GM23338 (cell line): ENCODE measurements around the gene FCHSD2. TPM values are rescaled to one million over a fixed set of nuclear protein-coding genes. Genes with fewer than 3 reads are reported as not detected.

Source experiments
- ATAC-seq: fragments of 200-7000 bp; cut with Tn5 transposase; 3 replicates; pipeline ENCODE4 v1.9.1; 2020
- DNase-seq: peaks from one replicate; pipeline ENCODE4 v3.0.0-alpha.2; 2015; ENCODE audit warnings: low spot score
- H2AFZ ChIP-seq: fragments of 200-600 bp; sonication (generic); 2 replicates; pipeline ENCODE4 v1.8.0; 2016; ENCODE audit warnings: antibody characterized with exemption, mild to moderate bottlenecking, moderate library complexity
- H3F3A ChIP-seq: fragments of 200-600 bp; sonication (generic); replicated peaks from 2 replicates; pipeline ENCODE4 v1.8.0; 2017; ENCODE audit warnings: antibody characterized with exemption, mixed run types, low read depth
- H3K27ac ChIP-seq: fragments of 200-600 bp; sonication (generic); 2 replicates; pipeline ENCODE4 v1.6.1; 2016; ENCODE audit warnings: low read depth
- H3K27me3 ChIP-seq: fragments of 200-600 bp; sonication (generic); 2 replicates; pipeline ENCODE4 v1.8.0; 2016; ENCODE audit warnings: mild to moderate bottlenecking, mixed run types, moderate library complexity; ENCODE audit not compliant: insufficient read depth
- H3K36me3 ChIP-seq: fragments of 200-600 bp; sonication (generic); 2 replicates; pipeline ENCODE4 v1.8.0; 2016; ENCODE audit warnings: mild to moderate bottlenecking; ENCODE audit not compliant: insufficient read depth
- H3K4me1 ChIP-seq: fragments of 200-600 bp; sonication (generic); 2 replicates; pipeline ENCODE4 v1.8.0; 2016; ENCODE audit warnings: mild to moderate bottlenecking, moderate library complexity; ENCODE audit not compliant: insufficient read depth
- H3K4me2 ChIP-seq: fragments of 200-600 bp; sonication (generic); 2 replicates; pipeline ENCODE4 v1.7.1; 2017; ENCODE audit warnings: mixed run types
- H3K4me3 ChIP-seq: fragments of 200-600 bp; sonication (generic); 2 replicates; pipeline ENCODE4 v1.6.1; 2016; ENCODE audit warnings: mixed run types
- H3K79me2 ChIP-seq: fragments of 200-600 bp; sonication (generic); replicated peaks from 2 replicates; pipeline ENCODE4 v1.8.0; 2017; ENCODE audit warnings: mild to moderate bottlenecking; ENCODE audit not compliant: insufficient read depth
- H3K9me2 ChIP-seq: fragments of 200-600 bp; sonication (generic); 2 replicates; pipeline ENCODE4 v1.8.0; 2017; ENCODE audit not compliant: insufficient read depth
- H4K20me1 ChIP-seq: fragments of 200-600 bp; sonication (generic); replicated peaks from 2 replicates; pipeline ENCODE4 v1.8.0; 2017; ENCODE audit warnings: mild to moderate bottlenecking; ENCODE audit not compliant: insufficient read depth
- H3K27ac Mint-ChIP-seq: 2 replicates; pipeline ENCODE4 v1.8.0; 2020; ENCODE audit warnings: inconsistent platforms, mild to moderate bottlenecking, moderate library complexity, mixed read lengths
- H3K27me3 Mint-ChIP-seq: 3 replicates; pipeline ENCODE4 v1.8.0; 2022; ENCODE audit warnings: low read depth, mild to moderate bottlenecking, moderate library complexity, mixed read lengths, inconsistent platforms; ENCODE audit not compliant: insufficient read depth, poor library complexity
- H3K36me3 Mint-ChIP-seq: 3 replicates; pipeline ENCODE4 v1.8.0; 2021; ENCODE audit warnings: low read depth, mild to moderate bottlenecking, inconsistent platforms, moderate library complexity, mixed read lengths
- H3K4me1 Mint-ChIP-seq: 3 replicates; pipeline ENCODE4 v1.8.0; 2020; ENCODE audit warnings: mild to moderate bottlenecking, inconsistent platforms, mixed read lengths
- H3K4me3 Mint-ChIP-seq: 3 replicates; pipeline ENCODE4 v1.8.0; 2021; ENCODE audit warnings: moderate library complexity, mild to moderate bottlenecking, inconsistent platforms, mixed read lengths
- H3K9me3 Mint-ChIP-seq: 3 replicates; pipeline ENCODE4 v1.8.0; 2020; ENCODE audit warnings: moderate library complexity, mild to moderate bottlenecking, inconsistent platforms, mixed read lengths
- CREB1 ChIP-seq: fragments of 250-450 bp; sonication (Bioruptor Pico); IDR thresholded peaks from 2 replicates; pipeline ENCODE4 v1.5.0; 2020; ENCODE audit warnings: low read depth, mild to moderate bottlenecking, moderate library complexity
- CTCF ChIP-seq, 2 experiments: fragments of 200-600 bp in 1 of 2; sonication (generic) in 1 of 2; conservative IDR thresholded peaks; 2 replicates each; pipeline versions ENCODE4 v1.5.1 to v1.6.1; 2016 to 2017; ENCODE audit warnings: antibody characterized with exemption in 2 of 2, low read depth in 2 of 2, mild to moderate bottlenecking in 2 of 2, moderate library complexity in 1 of 2
- EZH2 ChIP-seq: fragments of 200-600 bp; sonication (generic); IDR thresholded peaks from one replicate; pipeline ENCODE4 v1.8.0; 2017; ENCODE audit warnings: antibody characterized with exemption, mild to moderate bottlenecking, low read depth; ENCODE audit not compliant: unreplicated experiment
- NANOG ChIP-seq: IDR thresholded peaks from 2 replicates; pipeline ENCODE4 v1.6.1; 2016; ENCODE audit warnings: antibody characterized with exemption, borderline replicate concordance
- POLR2AphosphoS5 ChIP-seq: IDR thresholded peaks from 2 replicates; pipeline ENCODE4 v1.6.1; 2016; ENCODE audit warnings: antibody characterized with exemption, low read depth
- REST ChIP-seq: IDR thresholded peaks from one replicate; pipeline ENCODE4 v1.6.1; 2018; ENCODE audit warnings: antibody characterized with exemption; ENCODE audit not compliant: unreplicated experiment
- ZNF331 ChIP-seq: fragments of 250-450 bp; sonication (Bioruptor Pico); IDR thresholded peaks from 2 replicates; pipeline ENCODE4 v1.5.0; 2020; ENCODE audit warnings: low read depth, mild to moderate bottlenecking, moderate library complexity
- ZNF462 ChIP-seq: fragments of 250-450 bp; sonication (Bioruptor Pico); IDR thresholded peaks from 2 replicates; pipeline ENCODE4 v1.5.0; 2020; ENCODE audit warnings: mild to moderate bottlenecking, moderate library complexity
- polyA plus RNA-seq: library from polyadenylated mRNA; unstranded; fragments of >200 nt; fragmentation: Nextera tagmentation; extraction: Ambion mirVana; gene quantifications from 2 replicates; pipeline ENCODE4 v1.2.1, GENCODE V29; 2016
- total RNA-seq: library from RNA; depleted of rRNA; stranded (reverse); fragments of >200 nt; shearing (Covaris generic); gene quantifications from 2 replicates; pipeline ENCODE4 v1.2.3, GENCODE V29; 2014

Gene FCHSD2
- total and polyA plus RNA-seq, 2 experiments from 2014 or later, result 3.6 to 5.2 TPM

GRCh38 chr11:72863916-72864315 is 278.2 kb downstream of the FCHSD2 start:
- Histone ChIP-seq H3K27ac (no peak overlapping the region), H3F3A (no peaks in the 10 kb centered on the region), H3K4me2 (no peak overlapping the region), H3K4me3 (no peak overlapping the region), H3K27me3 (no peaks in the 10 kb centered on the region), H3K9me2 (no peaks in the 10 kb centered on the region), H4K20me1 (no peaks in the 10 kb centered on the region), H3K36me3 (no peaks in the 10 kb centered on the region), H3K4me1 (peaks cover 6% of the 10 kb centered on the region; the same call in 1 of the 2 replicates), H2AFZ (no peak overlapping the region), H3K79me2 (no peaks in the 10 kb centered on the region)
- ATAC-seq, result no peak
- Mint-ChIP-seq H3K9me3 (no peaks in the 10 kb centered on the region), H3K27ac (no peak overlapping the region), H3K4me1 (peaks cover 9% of the 10 kb centered on the region; the same call in 2 of the 3 replicates), H3K27me3 (no peaks in the 10 kb centered on the region), H3K4me3 (no peak overlapping the region), H3K36me3 (no peaks in the 10 kb centered on the region)
- DNase-seq, result no peak
- TF ChIP-seq EZH2 (no peak), CREB1 (no peak), POLR2AphosphoS5 (no peak), REST (no peak), ZNF462 (CRISPR knock-in tag) (no peak), ZNF331 (no peak), CTCF (conservative IDR thresholded peaks at IDR 0.05; ENCODE audit: low read depth in 2 of 2) (no peak), NANOG (no peak)
